Thyroid gland (tissue), 4 donors: ENCODE data around the gene C10orf53.

Source experiments
- POLR2A ChIP-seq, 2 donors: fragments of 450-650 bp; IDR thresholded peaks; one replicate each; pipeline ENCODE4 v1.6.1; 2017; ENCODE audit warnings: antibody characterized with exemption in 2 of 2, mild to moderate bottlenecking in 2 of 2, moderate library complexity in 1 of 2
- TF ChIP-seq, protein P1 (sequence below), 6 experiments: fragments of 200-600 bp in 3 of 6; fragments of 450-650 bp in 3 of 6; sonication (generic) in 3 of 6; IDR thresholded peaks; one replicate each; pipeline ENCODE4 v1.5.1; 2016 to 2019; ENCODE audit warnings: antibody characterized with exemption in 6 of 6, mild to moderate bottlenecking in 2 of 6, inconsistent platforms in 1 of 6, moderate library complexity in 1 of 6

DNA sequence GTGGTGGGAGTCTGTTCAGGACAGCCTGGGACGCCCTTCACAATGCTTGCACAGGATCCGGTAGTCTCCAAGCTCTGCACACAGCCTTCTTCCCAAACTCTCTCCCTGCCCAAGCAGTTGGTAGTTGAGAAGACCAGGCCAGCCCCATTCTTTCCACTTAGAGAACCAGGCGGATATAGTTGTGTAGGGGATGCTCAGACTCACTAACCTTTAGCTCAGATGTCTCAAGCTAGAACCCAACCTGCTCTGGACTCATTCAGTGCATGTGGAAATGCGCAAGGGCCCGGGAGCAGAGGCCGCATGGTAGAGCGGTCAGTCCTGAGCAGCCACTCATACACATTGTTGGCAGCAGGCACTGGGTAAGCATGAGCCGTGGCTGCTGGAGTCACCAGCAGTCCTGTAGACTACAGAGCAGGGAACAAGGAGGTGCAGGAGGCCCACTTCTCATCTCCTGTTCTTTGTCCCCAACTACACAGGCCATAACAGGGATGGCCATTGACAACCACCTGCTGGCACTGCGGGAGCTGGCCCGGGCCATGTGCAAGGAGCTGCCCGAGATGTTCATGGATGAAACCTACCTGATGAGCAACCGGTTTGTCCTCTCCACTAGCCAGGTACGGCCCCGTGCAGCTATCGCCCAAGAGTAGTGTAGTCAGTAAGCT lies 17.2 kb upstream of the C10orf53 start:
- TF ChIP-seq POLR2A (IDR thresholded peaks at IDR 0.05): no peak
- TF ChIP-seq, protein P1, sequence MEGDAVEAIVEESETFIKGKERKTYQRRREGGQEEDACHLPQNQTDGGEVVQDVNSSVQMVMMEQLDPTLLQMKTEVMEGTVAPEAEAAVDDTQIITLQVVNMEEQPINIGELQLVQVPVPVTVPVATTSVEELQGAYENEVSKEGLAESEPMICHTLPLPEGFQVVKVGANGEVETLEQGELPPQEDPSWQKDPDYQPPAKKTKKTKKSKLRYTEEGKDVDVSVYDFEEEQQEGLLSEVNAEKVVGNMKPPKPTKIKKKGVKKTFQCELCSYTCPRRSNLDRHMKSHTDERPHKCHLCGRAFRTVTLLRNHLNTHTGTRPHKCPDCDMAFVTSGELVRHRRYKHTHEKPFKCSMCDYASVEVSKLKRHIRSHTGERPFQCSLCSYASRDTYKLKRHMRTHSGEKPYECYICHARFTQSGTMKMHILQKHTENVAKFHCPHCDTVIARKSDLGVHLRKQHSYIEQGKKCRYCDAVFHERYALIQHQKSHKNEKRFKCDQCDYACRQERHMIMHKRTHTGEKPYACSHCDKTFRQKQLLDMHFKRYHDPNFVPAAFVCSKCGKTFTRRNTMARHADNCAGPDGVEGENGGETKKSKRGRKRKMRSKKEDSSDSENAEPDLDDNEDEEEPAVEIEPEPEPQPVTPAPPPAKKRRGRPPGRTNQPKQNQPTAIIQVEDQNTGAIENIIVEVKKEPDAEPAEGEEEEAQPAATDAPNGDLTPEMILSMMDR (IDR thresholded peaks at IDR 0.05): no peak
